SK-N-SH treated with all-trans-retinoic acid at 6 μM for 48 hours (cell line): Measurements from ENCODE around the gene RAC2.

Experiments
- ARNTL ChIP-seq: fragments of 450-650 bp; formaldehyde crosslinking; IDR thresholded peaks from 2 replicates; pipeline ENCODE4 v1.5.0; 2020; ENCODE audit warnings: low read depth, mild to moderate bottlenecking, moderate library complexity, borderline replicate concordance
- CSDC2 ChIP-seq: fragments of 250-450 bp; sonication (Bioruptor Pico); IDR thresholded peaks from 2 replicates; pipeline ENCODE4 v1.5.0; 2020; ENCODE audit warnings: mild to moderate bottlenecking, moderate library complexity
- OSR1 ChIP-seq: fragments of 250-450 bp; sonication (Bioruptor Pico); IDR thresholded peaks from 2 replicates; pipeline ENCODE4 v1.8.0; 2022; ENCODE audit warnings: moderate library complexity, mild to moderate bottlenecking, inconsistent platforms
- PPARA ChIP-seq: fragments of 250-450 bp; sonication (Bioruptor Pico); IDR thresholded peaks from 2 replicates; pipeline ENCODE4 v1.5.0; 2020; ENCODE audit warnings: mild to moderate bottlenecking, borderline replicate concordance
- RARB ChIP-seq: fragments of 250-450 bp; sonication (Bioruptor Pico); IDR thresholded peaks from 2 replicates; pipeline ENCODE4 v1.8.0; 2021; ENCODE audit warnings: mild to moderate bottlenecking, moderate library complexity
- SNAI2 ChIP-seq: fragments of 250-450 bp; sonication (Bioruptor Pico); IDR thresholded peaks from 2 replicates; pipeline ENCODE4 v1.5.0; 2020; ENCODE audit warnings: mild to moderate bottlenecking, moderate library complexity
- TCF4 ChIP-seq: fragments of 250-450 bp; sonication (Bioruptor Pico); IDR thresholded peaks from 2 replicates; pipeline ENCODE4 v1.8.0; 2021; ENCODE audit warnings: mild to moderate bottlenecking, moderate library complexity, borderline replicate concordance
- ZC3H10 ChIP-seq: fragments of 250-450 bp; sonication (Bioruptor Pico); IDR thresholded peaks from 2 replicates; pipeline ENCODE4 v1.5.1; 2021; ENCODE audit warnings: mild to moderate bottlenecking, moderate library complexity
- ZFP30 ChIP-seq: fragments of 450-650 bp; formaldehyde crosslinking; IDR thresholded peaks from 2 replicates; pipeline ENCODE4 v1.5.0; 2022; ENCODE audit warnings: mild to moderate bottlenecking, moderate library complexity
- ZNF8 ChIP-seq: fragments of 450-650 bp; formaldehyde crosslinking; IDR thresholded peaks from 2 replicates; pipeline ENCODE4 v1.5.0; 2020; ENCODE audit warnings: mild to moderate bottlenecking, moderate library complexity
- TF ChIP-seq, protein P1 (sequence below): fragments of 250-450 bp; sonication (Bioruptor Pico); IDR thresholded peaks from 2 replicates; pipeline ENCODE4 v1.8.0; 2020; ENCODE audit warnings: mild to moderate bottlenecking, moderate library complexity, borderline replicate concordance
- TF ChIP-seq, protein P2 (sequence below): fragments of 250-450 bp; sonication (Bioruptor Pico); IDR thresholded peaks from 2 replicates; pipeline ENCODE4 v1.8.0; 2021; ENCODE audit warnings: low read depth, mild to moderate bottlenecking, moderate library complexity, borderline replicate concordance
- TF ChIP-seq, protein P3 (sequence below): fragments of 250-450 bp; sonication (Bioruptor Pico); IDR thresholded peaks from 2 replicates; pipeline ENCODE4 v1.5.1; 2020; ENCODE audit warnings: low read depth, mild to moderate bottlenecking, moderate library complexity

DNA sequence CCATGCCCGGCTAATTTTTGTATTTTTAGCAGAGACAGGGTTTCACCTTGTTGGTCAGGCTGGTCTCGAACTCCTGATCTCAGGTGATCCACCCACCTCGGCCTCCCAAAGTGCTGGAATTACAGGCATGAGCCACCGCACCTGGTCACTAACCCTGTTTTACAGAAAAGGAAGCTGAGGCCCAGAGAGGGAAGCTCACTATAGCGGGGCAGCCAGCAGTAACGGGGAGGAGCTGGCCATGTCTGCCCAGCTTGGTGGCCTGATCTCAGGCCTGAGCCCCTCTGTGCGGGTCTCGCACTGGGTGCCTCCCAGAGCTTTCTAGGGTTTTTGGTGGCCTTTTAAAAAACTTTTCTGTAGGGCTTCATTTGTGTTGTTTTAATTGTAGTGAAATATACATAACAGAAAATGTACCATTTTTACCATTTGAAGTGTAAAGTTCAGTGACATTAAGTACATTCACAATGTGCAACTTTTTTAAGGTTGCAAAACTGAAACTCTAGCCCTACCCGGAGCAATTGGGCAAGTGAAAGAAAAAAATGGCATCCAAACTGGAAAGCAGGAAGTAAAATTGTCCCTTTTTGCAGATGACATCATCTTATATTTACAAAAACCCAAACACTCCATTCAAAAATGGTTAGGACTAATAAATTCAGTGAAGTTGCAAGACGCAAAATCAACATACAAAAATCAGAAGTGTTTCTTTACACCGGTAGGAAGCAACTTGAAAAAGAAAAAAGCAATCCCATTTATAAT is 23.8 kb upstream of the RAC2 start:
- no peak for TF ChIP-seq ZFP30
- no peak for TF ChIP-seq ZNF8 (CRISPR knock-in tag)
- no peak for TF ChIP-seq SNAI2 (CRISPR knock-in tag)
- TF ChIP-seq, protein P1, sequence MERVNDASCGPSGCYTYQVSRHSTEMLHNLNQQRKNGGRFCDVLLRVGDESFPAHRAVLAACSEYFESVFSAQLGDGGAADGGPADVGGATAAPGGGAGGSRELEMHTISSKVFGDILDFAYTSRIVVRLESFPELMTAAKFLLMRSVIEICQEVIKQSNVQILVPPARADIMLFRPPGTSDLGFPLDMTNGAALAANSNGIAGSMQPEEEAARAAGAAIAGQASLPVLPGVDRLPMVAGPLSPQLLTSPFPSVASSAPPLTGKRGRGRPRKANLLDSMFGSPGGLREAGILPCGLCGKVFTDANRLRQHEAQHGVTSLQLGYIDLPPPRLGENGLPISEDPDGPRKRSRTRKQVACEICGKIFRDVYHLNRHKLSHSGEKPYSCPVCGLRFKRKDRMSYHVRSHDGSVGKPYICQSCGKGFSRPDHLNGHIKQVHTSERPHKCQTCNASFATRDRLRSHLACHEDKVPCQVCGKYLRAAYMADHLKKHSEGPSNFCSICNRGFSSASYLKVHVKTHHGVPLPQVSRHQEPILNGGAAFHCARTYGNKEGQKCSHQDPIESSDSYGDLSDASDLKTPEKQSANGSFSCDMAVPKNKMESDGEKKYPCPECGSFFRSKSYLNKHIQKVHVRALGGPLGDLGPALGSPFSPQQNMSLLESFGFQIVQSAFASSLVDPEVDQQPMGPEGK = no peak
- TF ChIP-seq ARNTL = no peak
- no peak for TF ChIP-seq PPARA
- no peak for TF ChIP-seq RARB
- TF ChIP-seq TCF4 (CRISPR knock-in tag) = no peak
- TF ChIP-seq ZC3H10 (CRISPR knock-in tag) = no peak
- TF ChIP-seq OSR1 = no peak
- no peak for TF ChIP-seq CSDC2
- TF ChIP-seq, protein P2, sequence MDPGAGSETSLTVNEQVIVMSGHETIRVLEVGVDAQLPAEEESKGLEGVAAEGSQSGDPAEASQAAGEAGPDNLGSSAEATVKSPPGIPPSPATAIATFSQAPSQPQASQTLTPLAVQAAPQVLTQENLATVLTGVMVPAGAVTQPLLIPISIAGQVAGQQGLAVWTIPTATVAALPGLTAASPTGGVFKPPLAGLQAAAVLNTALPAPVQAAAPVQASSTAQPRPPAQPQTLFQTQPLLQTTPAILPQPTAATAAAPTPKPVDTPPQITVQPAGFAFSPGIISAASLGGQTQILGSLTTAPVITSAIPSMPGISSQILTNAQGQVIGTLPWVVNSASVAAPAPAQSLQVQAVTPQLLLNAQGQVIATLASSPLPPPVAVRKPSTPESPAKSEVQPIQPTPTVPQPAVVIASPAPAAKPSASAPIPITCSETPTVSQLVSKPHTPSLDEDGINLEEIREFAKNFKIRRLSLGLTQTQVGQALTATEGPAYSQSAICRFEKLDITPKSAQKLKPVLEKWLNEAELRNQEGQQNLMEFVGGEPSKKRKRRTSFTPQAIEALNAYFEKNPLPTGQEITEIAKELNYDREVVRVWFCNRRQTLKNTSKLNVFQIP = no peak
- TF ChIP-seq, protein P3, sequence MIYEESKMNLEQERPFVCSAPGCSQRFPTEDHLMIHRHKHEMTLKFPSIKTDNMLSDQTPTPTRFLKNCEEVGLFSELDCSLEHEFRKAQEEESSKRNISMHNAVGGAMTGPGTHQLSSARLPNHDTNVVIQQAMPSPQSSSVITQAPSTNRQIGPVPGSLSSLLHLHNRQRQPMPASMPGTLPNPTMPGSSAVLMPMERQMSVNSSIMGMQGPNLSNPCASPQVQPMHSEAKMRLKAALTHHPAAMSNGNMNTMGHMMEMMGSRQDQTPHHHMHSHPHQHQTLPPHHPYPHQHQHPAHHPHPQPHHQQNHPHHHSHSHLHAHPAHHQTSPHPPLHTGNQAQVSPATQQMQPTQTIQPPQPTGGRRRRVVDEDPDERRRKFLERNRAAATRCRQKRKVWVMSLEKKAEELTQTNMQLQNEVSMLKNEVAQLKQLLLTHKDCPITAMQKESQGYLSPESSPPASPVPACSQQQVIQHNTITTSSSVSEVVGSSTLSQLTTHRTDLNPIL (CRISPR knock-in tag) = no peak
